ENCODE results near the gene PRDM7.
"Not testable (repeated sequence)": the region's sequence is repeated elsewhere in the genome, so short reads cannot be mapped to it uniquely, and the experiment has no call there.

Gene PRDM7

GRCh38 chr16:90097010-90097684 lies 20.0 kb upstream of the PRDM7 start:
- H3K36me3 ChIP-seq (ENCODE audit: control insufficient read depth, insufficient read depth, low read length, severe bottlenecking); DNase-seq (ENCODE audit: low read depth); H3K9me3 ChIP-seq (ENCODE audit: control insufficient read depth, low read length); H3K4me1 ChIP-seq (ENCODE audit: control insufficient read depth, insufficient read depth, low read length); H3K9ac ChIP-seq (ENCODE audit: low read length); H3K4me3 ChIP-seq (ENCODE audit: low read length); H3K27me3 ChIP-seq (replicated peaks; ENCODE audit: control insufficient read depth, insufficient read depth, low read length): not testable (repeated sequence)

- not testable (repeated sequence) for H3K27me3 ChIP-seq (replicated peaks; ENCODE audit: control insufficient read depth, insufficient read depth, low read length); DNase-seq (ENCODE audit: low read depth); H3K9ac ChIP-seq (ENCODE audit: low read length); H3K36me3 ChIP-seq (ENCODE audit: control insufficient read depth, insufficient read depth, low read length, severe bottlenecking); H3K4me3 ChIP-seq (ENCODE audit: low read length); H3K4me1 ChIP-seq (ENCODE audit: control insufficient read depth, insufficient read depth, low read length); H3K9me3 ChIP-seq (ENCODE audit: control insufficient read depth, low read length)
Observed at GRCh38 chr16:90094791-90095190, 17.7 kb upstream of the PRDM7 start.

GRCh38 chr16:90094296-90094695 lies 17.2 kb upstream of the PRDM7 start:
- H3K9ac ChIP-seq (ENCODE audit: low read length); H3K36me3 ChIP-seq (ENCODE audit: control insufficient read depth, insufficient read depth, low read length, severe bottlenecking): not testable (repeated sequence)

DNA sequence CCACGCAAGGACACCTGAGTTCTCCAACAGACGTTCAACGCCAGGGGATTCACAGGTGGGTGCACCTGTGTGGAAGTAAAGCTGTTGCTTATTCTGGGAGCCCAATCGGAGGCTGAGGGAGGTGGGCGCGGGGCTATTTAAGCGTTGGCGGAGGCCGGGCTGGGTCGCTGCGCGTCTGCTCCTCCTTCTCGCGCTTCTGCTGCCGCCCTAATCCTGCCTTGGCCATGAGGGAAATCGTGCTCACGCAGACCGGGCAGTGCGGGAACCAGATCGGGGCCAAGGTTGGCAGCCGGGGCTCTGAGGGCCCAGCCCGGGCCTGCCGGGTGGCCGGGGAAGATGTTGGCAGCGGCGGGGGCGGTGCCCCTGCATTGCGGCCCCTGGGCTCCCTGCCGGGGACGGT lies 16.7 kb upstream of the PRDM7 start:
- not testable (repeated sequence) for H3K9ac ChIP-seq (ENCODE audit: low read length); H3K27me3 ChIP-seq (replicated peaks; ENCODE audit: control insufficient read depth, insufficient read depth, low read length); H3K9me3 ChIP-seq (ENCODE audit: control insufficient read depth, low read length); H3K4me3 ChIP-seq (ENCODE audit: low read length); H3K4me1 ChIP-seq (ENCODE audit: control insufficient read depth, insufficient read depth, low read length); DNase-seq (ENCODE audit: low read depth); H3K36me3 ChIP-seq (ENCODE audit: control insufficient read depth, insufficient read depth, low read length, severe bottlenecking)

More at GRCh38 chr16:90094296-90094695, 17.2 kb upstream of the PRDM7 start:
- not testable (repeated sequence) for H3K4me1 ChIP-seq (ENCODE audit: control insufficient read depth, insufficient read depth, low read length); H3K9me3 ChIP-seq (ENCODE audit: control insufficient read depth, low read length); H3K27me3 ChIP-seq (replicated peaks; ENCODE audit: control insufficient read depth, insufficient read depth, low read length); DNase-seq (ENCODE audit: low read depth); H3K4me3 ChIP-seq (ENCODE audit: low read length)

- not testable (repeated sequence) for H3K27me3 ChIP-seq (replicated peaks; ENCODE audit: control insufficient read depth, insufficient read depth, low read length); H3K4me3 ChIP-seq (ENCODE audit: low read length); H3K4me1 ChIP-seq (ENCODE audit: control insufficient read depth, insufficient read depth, low read length); H3K9me3 ChIP-seq (ENCODE audit: control insufficient read depth, low read length); DNase-seq (ENCODE audit: low read depth); H3K36me3 ChIP-seq (ENCODE audit: control insufficient read depth, insufficient read depth, low read length, severe bottlenecking); H3K9ac ChIP-seq (ENCODE audit: low read length)
Observed at GRCh38 chr16:90092781-90093180, 15.7 kb upstream of the PRDM7 start.

- peaks cover 3% of the 10 kb centered on the region for H3K4me1 ChIP-seq (ENCODE audit: control insufficient read depth, insufficient read depth, low read length)
- no peak overlapping the region for H3K9ac ChIP-seq (ENCODE audit: low read length)
- H3K36me3 ChIP-seq (ENCODE audit: control insufficient read depth, insufficient read depth, low read length, severe bottlenecking), result no peaks in the 10 kb centered on the region
- no peaks in the 10 kb centered on the region for H3K9me3 ChIP-seq (ENCODE audit: control insufficient read depth, low read length)
- H3K4me3 ChIP-seq (ENCODE audit: low read length), result no peak overlapping the region
- no peaks in the 10 kb centered on the region for H3K27me3 ChIP-seq (replicated peaks; ENCODE audit: control insufficient read depth, insufficient read depth, low read length)
- no peak for DNase-seq (ENCODE audit: low read depth)
Observed at GRCh38 chr16:90084215-90084950, 7.3 kb upstream of the PRDM7 start.

GRCh38 chr16:90083139-90083538 lies 6.0 kb upstream of the PRDM7 start:
- no peaks in the 10 kb centered on the region for H3K36me3 ChIP-seq (ENCODE audit: control insufficient read depth, insufficient read depth, low read length, severe bottlenecking)
- no peak overlapping the region for H3K9ac ChIP-seq (ENCODE audit: low read length)
- no peak overlapping the region for H3K4me3 ChIP-seq (ENCODE audit: low read length)
- DNase-seq (ENCODE audit: low read depth), result no peak
- no peaks in the 10 kb centered on the region for H3K27me3 ChIP-seq (replicated peaks; ENCODE audit: control insufficient read depth, insufficient read depth, low read length)
- peaks cover 3% of the 10 kb centered on the region for H3K4me1 ChIP-seq (ENCODE audit: control insufficient read depth, insufficient read depth, low read length)
- H3K9me3 ChIP-seq (ENCODE audit: control insufficient read depth, low read length), result no peaks in the 10 kb centered on the region

- no peaks in the 10 kb centered on the region for H3K36me3 ChIP-seq (ENCODE audit: control insufficient read depth, insufficient read depth, low read length, severe bottlenecking)
- H3K4me1 ChIP-seq (ENCODE audit: control insufficient read depth, insufficient read depth, low read length), result peaks cover 7% of the 10 kb centered on the region
- H3K9ac ChIP-seq (ENCODE audit: low read length), result no peak overlapping the region
- H3K27me3 ChIP-seq (replicated peaks; ENCODE audit: control insufficient read depth, insufficient read depth, low read length), result peaks cover 3% of the 10 kb centered on the region
- H3K9me3 ChIP-seq (ENCODE audit: control insufficient read depth, low read length), result no peaks in the 10 kb centered on the region
- H3K4me3 ChIP-seq (ENCODE audit: low read length), result no peak overlapping the region
- no peak for DNase-seq (ENCODE audit: low read depth)
Observed at GRCh38 chr16:90081606-90081970, 4.5 kb upstream of the PRDM7 start.

GRCh38 chr16:90078579-90078895 lies 1.4 kb upstream of the PRDM7 start:
- H3K9ac ChIP-seq (ENCODE audit: low read length), result no peak overlapping the region
- DNase-seq (ENCODE audit: low read depth), result no peak
- H3K27me3 ChIP-seq (replicated peaks; ENCODE audit: control insufficient read depth, insufficient read depth, low read length), result peaks cover 20% of the 10 kb centered on the region
- H3K36me3 ChIP-seq (ENCODE audit: control insufficient read depth, insufficient read depth, low read length, severe bottlenecking), result no peaks in the 10 kb centered on the region
- H3K4me1 ChIP-seq (ENCODE audit: control insufficient read depth, insufficient read depth, low read length), result peaks cover 7% of the 10 kb centered on the region
- no peaks in the 10 kb centered on the region for H3K9me3 ChIP-seq (ENCODE audit: control insufficient read depth, low read length)
- no peak overlapping the region for H3K4me3 ChIP-seq (ENCODE audit: low read length)

GRCh38 chr16:90077757-90078578 lies 837 bp upstream of the PRDM7 start:
- peaks cover 20% of the 10 kb centered on the region for H3K27me3 ChIP-seq (replicated peaks; ENCODE audit: control insufficient read depth, insufficient read depth, low read length)
- peak overlapping the region; percentile 78 for H3K4me3 ChIP-seq (ENCODE audit: low read length)
- H3K4me1 ChIP-seq (ENCODE audit: control insufficient read depth, insufficient read depth, low read length), result peaks cover 7% of the 10 kb centered on the region
- no peaks in the 10 kb centered on the region for H3K36me3 ChIP-seq (ENCODE audit: control insufficient read depth, insufficient read depth, low read length, severe bottlenecking)
- peak; percentile 41 for DNase-seq (ENCODE audit: low read depth)
- H3K9me3 ChIP-seq (ENCODE audit: control insufficient read depth, low read length), result no peaks in the 10 kb centered on the region
- H3K9ac ChIP-seq (ENCODE audit: low read length), result peak overlapping the region; percentile 64

DNA sequence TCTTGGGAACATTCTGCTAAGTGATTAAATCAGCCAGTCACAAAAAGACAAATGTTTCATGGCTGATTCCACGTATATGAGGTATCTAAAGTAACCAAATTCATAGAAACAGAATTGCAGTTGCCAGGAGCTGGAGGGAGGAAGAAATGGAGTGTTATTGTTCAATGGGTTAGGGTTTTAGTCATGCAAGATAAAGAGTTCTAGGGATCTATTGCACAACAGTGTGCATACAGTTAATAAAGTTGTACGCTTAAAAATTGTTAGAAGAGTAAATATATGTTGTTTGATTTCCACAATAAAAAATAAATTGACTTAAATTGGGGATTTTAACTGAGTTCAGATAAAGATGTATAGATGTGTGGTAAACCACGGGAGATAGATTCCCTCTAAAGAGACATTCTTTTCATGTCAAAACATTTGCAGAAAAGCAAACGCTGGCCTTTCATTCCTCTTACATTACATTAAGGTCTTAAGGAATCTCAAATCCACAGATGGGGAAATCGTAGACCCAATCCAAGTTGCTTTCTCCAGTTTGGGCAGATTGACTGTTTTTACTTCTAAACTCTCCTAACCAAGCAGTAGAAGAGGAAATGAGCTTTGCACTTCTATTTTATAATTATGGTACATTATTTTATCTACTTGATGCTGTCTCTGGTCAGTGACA lies 4.6 kb downstream of the PRDM7 start:
- no peak for DNase-seq (ENCODE audit: low read depth)

More for the DNA sequence above, 4.6 kb downstream of the PRDM7 start:
- no peak overlapping the region for H3K9ac ChIP-seq (ENCODE audit: low read length)
- H3K9me3 ChIP-seq (ENCODE audit: control insufficient read depth, low read length), result peaks cover 4% of the 10 kb centered on the region
- H3K4me3 ChIP-seq (ENCODE audit: low read length), result no peak overlapping the region
- H3K36me3 ChIP-seq (ENCODE audit: control insufficient read depth, insufficient read depth, low read length, severe bottlenecking), result no peaks in the 10 kb centered on the region
- H3K4me1 ChIP-seq (ENCODE audit: control insufficient read depth, insufficient read depth, low read length), result peaks cover 4% of the 10 kb centered on the region
- H3K27me3 ChIP-seq (replicated peaks; ENCODE audit: control insufficient read depth, insufficient read depth, low read length), result peaks cover 30% of the 10 kb centered on the region
